Stimulated activated CD8-positive, alpha-beta memory T cell treated with anti-CD3 and anti-CD28 coated beads, Interleukin-15, amount 100 ng/mL, for 48 hours (primary cell): ENCODE results near the gene TEX54.
"Not testable (repeated sequence)": the region's sequence is repeated elsewhere in the genome, so short reads cannot be mapped to it uniquely, and the experiment has no call there.

ENCODE experiments used
- DNase-seq, 2 donors: peaks; one replicate each; pipeline ENCODE4 v3.0.0-alpha.2; 2020; ENCODE audit warnings: low read depth in 2 of 2

Gene TEX54

DNA sequence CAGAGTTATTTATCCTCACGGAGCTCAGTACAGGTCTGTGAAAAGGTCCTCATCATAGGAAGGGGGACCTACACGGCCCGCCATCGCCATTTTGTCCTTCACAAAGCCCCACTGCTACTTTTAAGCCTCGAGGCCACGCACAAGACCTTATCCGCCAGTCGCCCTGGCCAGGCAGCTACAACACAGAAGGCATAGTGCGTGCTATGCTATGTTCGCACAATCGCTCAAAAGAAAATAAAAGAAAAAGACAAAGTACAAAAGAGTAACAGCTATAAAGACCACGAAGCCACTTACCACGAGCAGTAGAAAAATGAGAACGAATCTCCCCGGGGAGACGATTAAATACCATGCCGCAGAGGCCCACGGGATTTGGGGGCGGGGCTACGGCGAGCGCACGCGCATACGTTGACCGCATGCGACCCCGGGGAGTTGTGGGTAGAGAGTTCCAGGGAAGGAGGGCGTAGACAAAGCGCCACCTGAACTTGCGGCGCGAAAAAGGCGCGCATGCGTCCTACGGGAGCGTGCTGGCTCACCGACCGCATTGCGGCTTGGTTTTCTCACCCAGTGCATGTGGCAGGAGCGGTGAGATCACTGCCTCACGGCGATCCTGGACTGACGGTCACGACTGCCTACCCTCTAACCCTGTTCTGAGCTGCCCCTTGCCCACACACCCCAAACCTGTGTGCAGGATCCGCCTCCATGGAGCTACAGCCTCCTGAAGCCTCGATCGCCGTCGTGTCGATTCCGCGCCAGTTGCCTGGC is 23.1 kb upstream of the TEX54 start:
- DNase-seq: peak; percentile 97 to 98

DNA sequence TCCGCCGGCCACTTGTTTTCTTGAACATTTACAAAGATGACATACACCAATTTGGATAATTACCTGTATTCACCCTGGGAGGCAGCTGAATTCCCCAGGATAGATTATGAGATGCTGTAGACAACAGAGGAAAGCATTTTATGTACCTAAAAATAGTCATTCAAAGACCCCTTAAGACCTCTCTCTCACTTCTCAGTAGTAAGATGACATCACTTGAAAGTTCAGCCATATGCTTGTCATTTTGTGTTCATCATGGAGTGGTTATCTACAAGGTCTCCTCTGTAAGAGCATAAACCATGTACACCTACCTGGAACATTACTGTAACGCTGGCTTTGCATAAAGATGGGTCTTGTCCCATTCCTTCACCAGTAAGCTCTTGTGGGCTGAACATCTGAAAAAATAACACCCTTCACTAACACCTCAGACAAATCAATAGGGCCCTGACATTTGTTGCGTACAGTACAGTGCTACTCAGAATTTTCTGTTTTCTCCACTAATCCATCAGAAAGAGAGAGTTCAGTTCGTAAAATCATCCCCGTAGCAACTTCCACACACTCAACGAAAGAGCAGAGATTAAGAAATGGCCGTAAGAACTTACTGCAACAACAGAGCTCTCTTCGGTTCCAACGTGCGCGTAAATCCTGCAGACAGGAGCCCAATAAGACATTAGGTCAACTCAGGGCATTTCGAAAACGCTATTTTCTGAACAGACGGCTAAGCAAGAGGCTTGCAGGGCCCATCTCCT is 22.4 kb upstream of the TEX54 start:
- no peak for DNase-seq

DNA sequence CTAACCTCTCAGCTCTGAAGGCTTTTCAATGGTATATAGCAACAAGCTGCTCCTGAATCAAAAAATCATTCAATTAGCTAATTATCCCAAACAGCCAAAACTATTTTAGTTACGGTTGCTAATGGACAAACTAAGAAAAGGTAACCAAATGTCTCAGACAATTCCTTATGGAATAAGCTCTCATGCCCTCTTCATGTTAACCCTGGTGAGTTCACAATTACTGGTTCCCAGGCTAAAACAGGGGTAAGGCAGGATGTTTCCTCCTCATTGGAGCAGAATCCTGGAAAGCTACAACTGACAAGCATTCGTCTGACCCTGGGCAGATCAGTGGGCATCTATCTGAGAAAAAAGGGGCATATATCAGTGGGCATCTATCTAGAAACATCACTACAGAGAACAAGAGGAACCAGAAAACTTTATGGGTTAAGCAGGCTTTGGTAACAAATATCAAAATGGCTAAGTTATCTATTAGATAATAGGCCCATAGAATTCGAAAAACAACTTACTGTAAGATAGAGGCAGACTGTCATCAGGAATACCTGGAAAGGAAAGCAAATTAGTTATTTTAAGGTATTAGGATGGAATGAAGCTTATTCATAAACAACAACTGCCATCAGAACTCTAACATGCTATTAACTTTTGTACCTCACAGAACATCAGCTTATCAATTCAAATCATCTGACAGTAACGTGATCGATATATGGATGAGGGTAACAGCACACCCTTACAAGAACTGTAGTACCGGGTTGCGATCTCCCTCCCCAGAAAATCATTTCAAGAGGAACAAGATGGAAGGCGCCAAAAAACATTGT is 21.6 kb upstream of the TEX54 start:
- no peak for DNase-seq

DNA sequence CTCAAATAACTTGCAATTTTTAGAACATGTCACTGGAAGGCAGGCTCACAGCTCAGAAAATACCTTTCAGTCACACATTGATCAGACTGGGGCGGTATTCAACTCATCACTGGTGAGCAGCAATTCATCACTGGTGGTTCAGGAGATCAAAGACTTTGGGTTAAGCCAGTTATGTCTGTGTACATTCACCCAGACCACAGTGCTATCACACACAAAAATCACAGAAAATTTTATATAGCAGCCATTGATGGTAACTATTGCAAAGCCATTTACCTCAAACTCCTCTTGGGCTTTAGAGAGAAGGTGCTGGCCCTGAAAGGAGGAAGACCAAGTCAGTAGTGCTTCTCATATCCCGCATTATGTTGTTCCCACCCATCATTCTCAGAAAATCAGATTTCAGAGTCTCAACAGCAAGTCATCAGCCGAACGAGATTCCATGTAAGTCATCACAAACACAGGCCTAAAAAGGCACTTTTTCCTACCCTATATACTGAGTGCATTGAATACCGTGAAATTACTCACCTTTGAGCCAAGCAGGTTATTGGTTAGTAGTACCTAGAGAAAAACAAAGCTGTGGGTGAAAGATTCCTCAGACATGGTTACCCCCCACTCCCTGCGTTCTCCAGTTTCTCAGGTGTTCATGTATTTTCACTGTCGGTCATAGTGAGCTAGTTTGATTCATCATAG is 20.8 kb upstream of the TEX54 start:
- no peak for DNase-seq

DNA sequence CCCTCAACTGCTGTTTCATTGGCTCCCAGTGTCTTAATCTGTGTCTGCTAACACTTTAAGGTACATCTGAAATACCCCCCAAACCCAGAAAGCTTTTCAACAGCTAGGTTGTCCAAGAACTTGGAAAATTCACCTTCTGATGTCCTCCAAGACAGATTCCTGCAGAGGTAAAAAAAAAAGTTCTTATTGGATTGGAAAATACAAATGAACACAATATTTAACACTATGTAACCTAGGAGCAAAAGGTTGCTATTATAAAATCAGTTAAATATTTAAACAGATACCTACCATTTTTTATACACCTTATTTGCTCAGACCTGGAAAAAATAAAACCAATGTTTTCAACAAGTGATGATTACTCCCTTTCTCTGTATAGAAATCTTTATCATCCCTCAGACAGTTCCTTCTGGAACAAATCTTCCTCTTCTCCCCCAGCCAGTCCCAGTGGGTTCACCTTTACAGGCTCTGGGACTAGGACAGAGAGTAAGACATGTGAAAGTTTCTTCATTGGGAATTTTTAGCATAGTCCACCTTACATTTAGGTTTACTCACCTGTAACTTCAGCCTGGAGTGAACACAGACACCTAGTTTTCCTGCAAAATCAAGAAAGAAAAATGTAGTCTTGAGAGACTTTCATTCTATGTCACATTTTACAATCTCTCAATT is 20.0 kb upstream of the TEX54 start:
- no peak for DNase-seq

DNA sequence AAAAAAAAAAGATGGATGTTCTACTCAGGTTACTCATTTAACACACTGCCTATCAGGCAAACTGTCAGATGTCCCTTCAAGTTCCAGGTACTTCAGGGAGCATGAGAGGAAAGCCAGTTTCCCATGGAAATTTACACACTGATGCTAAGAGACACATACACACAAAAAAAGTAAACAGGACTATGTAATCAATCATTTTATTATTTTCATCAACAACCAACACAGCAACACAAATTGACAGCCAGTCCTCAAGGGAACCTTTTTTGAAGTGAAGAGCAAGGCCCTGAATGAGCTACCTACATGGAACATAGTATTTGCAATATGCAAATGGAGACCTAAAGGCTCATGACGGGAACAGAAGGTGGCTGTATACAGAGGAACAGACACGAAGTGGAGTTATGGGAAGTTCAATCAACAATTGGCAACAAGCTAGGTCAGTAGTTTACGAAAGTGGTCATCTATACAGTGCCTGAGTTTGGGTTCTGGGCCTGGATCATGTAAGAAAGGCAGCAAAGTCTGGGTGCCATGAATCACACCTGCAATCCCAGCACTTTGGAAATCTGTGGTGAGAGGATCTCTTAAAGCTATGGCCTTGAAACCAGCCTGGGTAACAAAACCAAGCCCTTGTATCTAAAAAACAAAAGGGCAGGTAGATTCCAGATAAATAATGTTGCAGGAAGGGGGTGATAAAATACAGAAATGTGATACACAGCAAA is 19.3 kb upstream of the TEX54 start:
- DNase-seq: no peak

DNA sequence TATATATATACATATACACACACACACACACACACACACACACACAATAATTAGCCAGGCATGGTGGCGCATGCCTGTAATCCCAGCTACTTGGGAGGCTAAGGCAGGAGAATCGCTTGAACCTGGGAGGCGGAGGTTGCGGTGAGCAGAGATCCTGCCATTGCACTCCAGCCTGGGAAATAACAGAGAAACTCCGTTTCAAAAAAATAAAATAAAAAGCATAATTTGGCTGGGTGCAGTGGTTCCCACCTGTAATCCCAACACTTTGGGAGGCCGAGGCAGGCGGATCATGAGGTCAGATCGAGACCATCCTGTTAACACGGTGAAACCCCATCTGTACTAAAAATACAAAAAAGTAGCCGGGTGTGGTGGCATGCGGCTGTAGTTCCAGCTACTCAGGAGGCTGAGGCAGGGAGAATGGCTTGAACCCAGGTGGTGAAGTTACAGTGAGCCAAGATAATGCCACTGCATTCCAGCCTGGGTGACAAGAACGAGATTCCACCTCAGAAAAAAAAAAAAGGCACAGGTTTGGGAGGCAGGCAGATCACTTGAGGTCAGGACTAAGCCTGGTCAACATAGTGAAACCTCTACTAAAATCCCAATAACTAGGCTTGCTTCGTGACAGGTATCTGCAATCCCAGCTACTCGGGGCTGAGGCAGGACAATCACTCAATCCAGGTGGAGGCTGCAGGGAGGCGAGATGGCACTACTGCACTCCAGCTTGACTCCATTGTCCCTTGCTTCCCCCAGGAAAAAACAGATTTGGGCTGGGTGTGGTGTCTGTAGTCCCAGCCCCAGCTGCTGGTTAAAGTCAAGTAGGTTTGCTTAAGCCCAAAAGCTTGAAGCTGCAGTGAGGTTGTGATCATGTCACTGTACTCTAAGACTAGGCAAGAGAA is 18.5 kb upstream of the TEX54 start:
- DNase-seq: no peak

DNA sequence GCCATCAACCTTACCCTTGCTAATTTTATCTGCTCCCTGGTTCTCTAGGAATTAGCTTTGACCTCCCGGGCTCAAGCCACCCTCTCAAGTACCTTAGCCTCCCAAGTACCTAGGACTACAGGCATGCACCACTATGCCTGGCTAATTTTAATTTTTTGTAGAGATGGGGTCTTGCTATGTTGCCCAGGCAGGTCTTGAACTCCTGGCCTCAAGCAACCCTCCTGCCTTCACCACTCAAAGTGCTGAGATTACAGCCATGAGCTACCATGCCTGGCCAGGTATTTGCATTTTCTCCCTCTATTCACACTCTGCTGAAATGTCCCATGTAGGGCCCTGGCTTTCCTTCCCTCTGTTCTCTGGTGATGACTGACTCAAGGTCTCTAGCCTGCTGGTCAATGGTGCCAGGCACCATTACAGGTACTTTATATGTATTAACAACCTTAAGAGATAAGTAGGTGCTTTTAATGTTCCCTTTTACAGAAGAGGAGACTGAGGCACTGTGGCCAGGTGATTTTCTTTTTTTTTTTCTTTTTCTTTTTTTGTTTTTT is 15.2 kb upstream of the TEX54 start:
- DNase-seq: no peak

DNA sequence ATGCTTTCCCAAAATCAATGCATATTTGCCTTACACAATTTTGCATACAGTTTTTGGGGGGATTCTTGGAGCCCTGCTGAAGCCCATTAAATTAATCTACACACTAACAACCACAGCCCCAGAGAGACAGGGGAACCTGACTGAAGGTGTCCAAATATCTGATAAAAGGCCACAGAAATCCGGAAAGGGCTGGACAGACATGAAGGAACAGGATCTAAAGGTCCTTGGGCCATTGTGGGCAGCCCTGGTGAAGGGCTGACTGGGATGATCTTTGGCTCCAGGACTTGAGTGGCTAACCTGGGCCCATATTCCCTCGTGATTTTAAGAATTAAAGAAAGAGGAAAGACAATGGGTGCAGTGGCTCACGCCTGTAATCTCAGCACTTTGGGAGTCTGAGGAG is 13.5 kb upstream of the TEX54 start:
- no peak for DNase-seq

DNA sequence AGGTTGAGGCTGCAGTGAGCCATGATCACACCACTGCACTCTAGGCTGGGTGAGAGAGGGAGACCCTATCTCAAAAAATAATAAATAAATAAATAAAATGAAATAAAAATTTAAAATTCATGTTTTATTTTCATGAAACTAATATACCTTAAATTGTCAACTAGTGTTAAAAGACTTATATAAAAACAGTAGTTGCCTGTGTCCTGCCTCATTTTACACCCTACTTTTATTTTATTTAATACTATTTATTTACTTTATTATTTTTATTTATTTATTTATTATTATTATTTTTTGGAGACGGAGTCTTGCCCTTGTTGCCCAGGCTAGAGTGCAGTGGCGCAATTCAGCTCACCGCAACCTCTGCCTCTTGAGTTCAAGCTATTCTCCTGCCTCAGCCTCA is 11.5 kb upstream of the TEX54 start:
- no peak for DNase-seq

DNA sequence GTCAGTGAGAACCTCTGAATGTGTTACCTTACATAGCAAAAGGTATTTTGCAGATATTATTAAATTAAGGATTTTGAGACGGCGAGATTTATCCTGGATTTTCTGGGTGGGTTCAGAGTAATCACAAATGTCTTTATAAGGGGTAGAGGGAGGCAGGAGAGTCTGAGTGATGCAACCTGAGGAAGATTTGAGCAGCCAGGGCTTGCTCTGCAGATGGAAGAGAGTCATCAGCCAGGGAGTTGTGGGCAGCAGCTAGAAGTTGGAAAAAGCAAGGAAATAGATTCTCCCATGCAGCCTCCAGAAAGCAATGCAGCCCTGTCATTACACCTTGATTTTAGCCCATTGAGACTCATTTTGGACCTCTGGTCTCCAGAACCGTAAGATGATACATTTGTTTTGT is 10.8 kb upstream of the TEX54 start:
- no peak for DNase-seq

DNA sequence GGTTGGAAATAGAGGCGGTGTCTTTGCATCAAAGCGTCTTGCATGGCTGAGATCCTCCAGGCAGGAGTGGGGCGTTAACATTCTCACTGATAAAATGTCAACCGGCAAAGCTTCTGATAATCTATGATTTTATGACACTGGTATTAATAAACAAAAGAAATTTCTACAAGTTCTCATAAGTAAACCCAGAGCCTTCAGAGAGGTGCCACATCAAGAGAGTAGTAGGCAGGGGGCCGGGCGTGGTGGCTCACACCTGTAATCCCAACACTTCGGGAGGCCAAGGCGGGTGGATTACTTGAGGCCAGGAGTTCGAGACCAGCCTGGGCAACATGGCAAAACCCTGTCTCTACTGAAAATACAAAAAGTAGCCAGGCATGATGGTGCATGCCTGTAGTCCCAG is 10.2 kb upstream of the TEX54 start:
- not testable (repeated sequence) for DNase-seq

DNA sequence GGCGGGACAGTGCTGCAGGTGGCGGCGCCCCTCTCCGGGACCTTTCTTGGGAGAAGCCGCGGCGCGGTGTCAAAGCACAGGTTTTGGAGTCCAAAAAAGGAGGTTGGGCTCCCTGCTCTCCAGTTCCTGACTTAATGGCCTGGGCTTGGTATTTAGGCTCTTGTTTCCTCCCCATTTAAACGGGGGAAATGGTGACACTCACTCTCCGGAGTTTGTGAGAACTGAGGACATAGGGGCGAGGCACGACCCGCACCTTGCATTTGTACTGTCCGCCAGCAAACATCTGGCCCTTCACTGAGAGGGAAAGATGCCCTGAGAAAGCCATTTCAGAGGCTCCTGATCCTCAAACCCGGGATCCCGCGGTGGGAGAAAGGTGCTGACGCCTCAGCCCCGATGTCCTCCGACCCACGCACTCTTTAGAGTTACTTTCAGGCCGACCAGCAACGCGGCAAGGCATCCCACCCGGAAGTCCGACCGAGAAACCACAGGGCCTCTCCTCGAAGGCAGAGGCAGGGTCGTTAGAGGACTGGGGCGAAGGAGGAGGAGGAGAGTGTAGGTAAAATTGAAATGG is 9.6 kb upstream of the TEX54 start:
- DNase-seq: no peak

DNA sequence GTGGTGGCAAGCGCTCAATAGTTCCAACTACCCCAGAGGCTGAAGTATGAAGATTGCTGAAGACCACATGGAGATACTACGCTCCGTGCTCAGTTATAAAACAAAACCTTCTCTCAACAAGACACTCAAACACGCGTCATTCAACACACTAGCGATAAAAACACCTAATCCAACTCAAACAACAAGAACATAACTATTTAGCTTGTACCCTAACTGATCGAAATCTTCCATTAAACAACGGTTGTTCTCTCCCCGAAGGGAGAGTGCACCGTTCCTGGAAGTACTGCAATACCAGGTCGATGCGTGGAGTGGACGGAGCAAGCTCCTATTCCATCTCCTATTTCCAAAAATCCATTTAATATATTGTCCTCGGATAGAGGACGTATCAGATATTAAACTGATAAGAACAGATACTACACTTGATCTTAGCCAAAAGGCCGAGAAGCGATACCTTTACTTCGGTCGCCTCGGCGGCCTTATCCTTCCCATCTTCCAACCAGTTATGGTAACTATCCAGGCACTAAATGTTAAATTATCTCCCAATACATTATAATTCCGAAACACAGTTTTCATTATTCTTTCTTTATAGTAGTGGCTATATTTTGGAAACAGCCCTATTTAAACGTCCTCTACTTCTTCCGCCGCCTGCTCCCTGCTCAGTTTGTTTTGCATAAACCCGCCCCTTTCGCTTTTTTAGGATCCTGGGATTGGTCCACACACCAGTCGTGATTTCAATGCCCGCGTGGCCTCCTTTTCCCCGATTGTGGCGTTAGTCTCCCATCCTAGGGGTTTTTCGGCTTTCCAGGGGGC is 8.9 kb upstream of the TEX54 start:
- DNase-seq: peak in 1 of 2 donors; percentile 69

DNA sequence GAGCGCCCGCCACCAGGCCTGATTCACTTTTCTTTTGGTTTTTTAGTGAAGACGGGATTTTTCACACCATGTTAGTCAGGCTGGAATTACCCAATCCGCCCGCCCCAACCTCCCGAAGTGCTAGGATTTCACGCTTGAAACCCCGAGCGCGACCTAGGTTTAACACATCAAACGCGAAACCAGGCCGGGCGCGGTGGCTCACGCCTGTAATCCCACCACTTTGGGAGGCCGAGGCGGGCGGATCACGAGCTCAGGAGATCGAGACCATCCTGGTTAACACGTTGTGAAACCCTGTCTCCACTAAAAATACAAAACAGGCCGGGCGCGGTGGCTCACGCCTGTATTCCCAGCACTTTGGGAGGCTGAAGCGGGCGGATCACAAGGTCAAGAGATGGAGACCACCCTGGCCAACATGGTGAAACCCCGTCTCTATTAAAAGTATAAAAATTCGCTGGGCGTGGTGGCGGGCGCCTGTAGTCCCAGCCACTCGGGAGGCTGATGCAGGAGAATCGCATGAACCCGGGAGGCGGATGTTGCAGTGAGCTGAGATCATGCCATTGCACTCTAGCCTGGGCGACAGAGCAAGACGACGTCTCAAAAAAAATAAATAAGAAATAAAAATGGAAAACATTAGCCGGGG is 8.2 kb upstream of the TEX54 start:
- peak in 1 of 2 donors; percentile 79 for DNase-seq

DNA sequence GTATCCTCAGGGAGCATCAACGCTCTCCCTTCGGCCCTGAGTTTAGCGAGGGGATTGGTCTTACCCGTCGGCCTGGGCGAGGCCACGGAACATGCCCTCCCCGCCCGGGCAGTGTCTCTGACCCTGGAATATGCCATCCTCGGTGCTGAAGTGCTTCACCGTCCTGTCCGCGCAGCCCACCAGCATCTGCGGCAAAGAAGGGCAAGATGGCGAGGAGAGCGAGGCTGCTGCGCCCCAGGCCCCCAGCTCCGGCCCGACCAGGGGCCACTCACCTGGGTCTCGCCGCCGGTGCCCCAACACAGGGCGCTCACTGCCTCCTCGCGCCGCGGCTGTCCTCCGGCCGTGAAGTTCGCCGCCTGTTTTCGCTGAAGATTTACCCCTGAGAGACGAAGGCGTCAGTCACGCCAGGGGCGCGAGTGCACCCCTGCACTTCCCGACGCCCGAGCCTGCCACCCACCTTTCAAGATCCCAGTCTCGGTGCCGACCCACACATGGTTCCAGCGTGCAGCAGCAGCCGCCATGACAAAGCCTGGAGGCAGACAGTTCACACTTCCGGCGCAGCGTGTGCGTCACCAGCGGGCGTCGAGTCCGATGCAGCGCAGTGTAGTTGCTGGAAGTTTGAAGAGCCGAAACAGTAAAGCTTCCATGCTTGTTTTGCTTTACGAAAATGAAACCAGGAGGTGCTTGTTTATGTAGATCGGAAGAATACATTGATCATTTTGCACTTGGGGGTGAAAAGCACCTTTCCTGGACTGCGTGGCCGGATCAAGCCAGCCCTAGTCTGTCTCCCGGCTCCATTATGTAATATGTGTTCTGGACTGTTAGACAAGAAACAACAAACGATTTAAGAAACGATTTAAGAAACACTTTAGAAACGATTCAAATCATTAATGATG is 6.7 kb upstream of the TEX54 start, which contains the start of gene WDR74:
Gene WDR74 (minus strand): TSS at position 541 of the 896 bp plus-strand sequence. CDS start 20 bp downstream, at position 521.
- peak; percentile 84 to 88 for DNase-seq
